ENCODE data around the gene DNM2.

- no peak for TF ChIP-seq EZH2phosphoT487 (IDR thresholded peaks at IDR 0.05; ENCODE audit: insufficient read depth, low read depth)
- TF ChIP-seq EZH2 (IDR thresholded peaks at IDR 0.05; ENCODE audit: insufficient read depth, poor library complexity, severe bottlenecking) = no peak
Measured at GRCh38 chr19:10852098-10852800, 134.4 kb downstream of the DNM2 start.
